ENCODE results near the gene PIEZO2.

PIEZO2 gene

GRCh38 chr18:10748641-10749040, 400.7 kb downstream of the PIEZO2 start:
- Histone ChIP-seq H4K20me1 (ENCODE audit: insufficient read depth, low read length, poor library complexity, severe bottlenecking) (no peaks in the 10 kb centered on the region), H3K4me3 (ENCODE audit: low read length, poor library complexity, severe bottlenecking) (no peak overlapping the region), H3K4me1 (ENCODE audit: insufficient read depth, low read length, poor library complexity, severe bottlenecking) (no peaks in the 10 kb centered on the region), H3K9me2 (replicated peaks; ENCODE audit: low read depth, low read length) (no peaks in the 10 kb centered on the region), H3K9me3 (ENCODE audit: insufficient read depth, low read depth, low read length) (no peaks in the 10 kb centered on the region), H3K27me3 (ENCODE audit: insufficient read depth, low read length, poor library complexity, severe bottlenecking) (no peaks in the 10 kb centered on the region), H3K4me2 (ENCODE audit: low read depth, low read length, poor library complexity, severe bottlenecking) (no peak overlapping the region), H3K9ac (ENCODE audit: low read depth, low read length, poor library complexity, severe bottlenecking) (no peak overlapping the region), H3K36me3 (ENCODE audit: insufficient read depth, low read length) (no peaks in the 10 kb centered on the region), H3F3A (ENCODE audit: low read depth) (no peaks in the 10 kb centered on the region), H3K79me2 (ENCODE audit: insufficient read depth, low read length) (no peaks in the 10 kb centered on the region), H2AFZ (ENCODE audit: low read length) (no peak overlapping the region)
- TF ChIP-seq CTCF (conservative IDR thresholded peaks at IDR 0.05; ENCODE audit: low read length): no peak
- no peak for TF ChIP-seq EZH2phosphoT487 (IDR thresholded peaks at IDR 0.05; ENCODE audit: borderline replicate concordance)

- H3K4me2 ChIP-seq (ENCODE audit: low read depth, low read length, poor library complexity, severe bottlenecking): no peak overlapping the region
- no peak for TF ChIP-seq EZH2phosphoT487 (IDR thresholded peaks at IDR 0.05; ENCODE audit: borderline replicate concordance)
- no peaks in the 10 kb centered on the region for H3K9me3 ChIP-seq (ENCODE audit: insufficient read depth, low read depth, low read length)
- no peak overlapping the region for H3K4me3 ChIP-seq (ENCODE audit: low read length, poor library complexity, severe bottlenecking)
- H3K9ac ChIP-seq (ENCODE audit: low read depth, low read length, poor library complexity, severe bottlenecking): no peak overlapping the region
- H3K9me2 ChIP-seq (replicated peaks; ENCODE audit: low read depth, low read length): no peaks in the 10 kb centered on the region
- no peak overlapping the region for H2AFZ ChIP-seq (ENCODE audit: low read length)
- no peaks in the 10 kb centered on the region for H4K20me1 ChIP-seq (ENCODE audit: insufficient read depth, low read length, poor library complexity, severe bottlenecking)
- H3K36me3 ChIP-seq (ENCODE audit: insufficient read depth, low read length): no peaks in the 10 kb centered on the region
- no peaks in the 10 kb centered on the region for H3K4me1 ChIP-seq (ENCODE audit: insufficient read depth, low read length, poor library complexity, severe bottlenecking)
- H3F3A ChIP-seq (ENCODE audit: low read depth): no peaks in the 10 kb centered on the region
- no peaks in the 10 kb centered on the region for H3K79me2 ChIP-seq (ENCODE audit: insufficient read depth, low read length)
- H3K27me3 ChIP-seq (ENCODE audit: insufficient read depth, low read length, poor library complexity, severe bottlenecking): no peaks in the 10 kb centered on the region
These were observed 403.4 kb downstream of the PIEZO2 start for GRCh38 chr18:10745971-10746370.

- no peaks in the 10 kb centered on the region for H3F3A ChIP-seq (ENCODE audit: low read depth)
- H3K9me3 ChIP-seq (ENCODE audit: insufficient read depth, low read depth, low read length): no peaks in the 10 kb centered on the region
- no peaks in the 10 kb centered on the region for H3K9me2 ChIP-seq (replicated peaks; ENCODE audit: low read depth, low read length)
- H3K4me1 ChIP-seq (ENCODE audit: insufficient read depth, low read length, poor library complexity, severe bottlenecking): no peaks in the 10 kb centered on the region
- no peak overlapping the region for H3K4me3 ChIP-seq (ENCODE audit: low read length, poor library complexity, severe bottlenecking)
- no peaks in the 10 kb centered on the region for H3K79me2 ChIP-seq (ENCODE audit: insufficient read depth, low read length)
- H2AFZ ChIP-seq (ENCODE audit: low read length): no peak overlapping the region
- H3K9ac ChIP-seq (ENCODE audit: low read depth, low read length, poor library complexity, severe bottlenecking): no peak overlapping the region
- no peaks in the 10 kb centered on the region for H4K20me1 ChIP-seq (ENCODE audit: insufficient read depth, low read length, poor library complexity, severe bottlenecking)
- TF ChIP-seq EZH2phosphoT487 (IDR thresholded peaks at IDR 0.05; ENCODE audit: borderline replicate concordance): no peak
- TF ChIP-seq CTCF (conservative IDR thresholded peaks at IDR 0.05; ENCODE audit: low read length): no peak
- no peaks in the 10 kb centered on the region for H3K36me3 ChIP-seq (ENCODE audit: insufficient read depth, low read length)
- no peaks in the 10 kb centered on the region for H3K27me3 ChIP-seq (ENCODE audit: insufficient read depth, low read length, poor library complexity, severe bottlenecking)
- no peak overlapping the region for H3K4me2 ChIP-seq (ENCODE audit: low read depth, low read length, poor library complexity, severe bottlenecking)
These were observed 404.1 kb downstream of the PIEZO2 start for GRCh38 chr18:10745219-10745618.

- H3K36me3 ChIP-seq (ENCODE audit: insufficient read depth, low read length): no peaks in the 10 kb centered on the region
- H3K4me2 ChIP-seq (ENCODE audit: low read depth, low read length, poor library complexity, severe bottlenecking): no peak overlapping the region
- no peaks in the 10 kb centered on the region for H3F3A ChIP-seq (ENCODE audit: low read depth)
- no peaks in the 10 kb centered on the region for H4K20me1 ChIP-seq (ENCODE audit: insufficient read depth, low read length, poor library complexity, severe bottlenecking)
- H3K9me3 ChIP-seq (ENCODE audit: insufficient read depth, low read depth, low read length): no peaks in the 10 kb centered on the region
- no peaks in the 10 kb centered on the region for H3K9me2 ChIP-seq (replicated peaks; ENCODE audit: low read depth, low read length)
- no peak overlapping the region for H3K4me3 ChIP-seq (ENCODE audit: low read length, poor library complexity, severe bottlenecking)
- no peaks in the 10 kb centered on the region for H3K27me3 ChIP-seq (ENCODE audit: insufficient read depth, low read length, poor library complexity, severe bottlenecking)
- no peak overlapping the region for H3K9ac ChIP-seq (ENCODE audit: low read depth, low read length, poor library complexity, severe bottlenecking)
- no peaks in the 10 kb centered on the region for H3K4me1 ChIP-seq (ENCODE audit: insufficient read depth, low read length, poor library complexity, severe bottlenecking)
- H3K79me2 ChIP-seq (ENCODE audit: insufficient read depth, low read length): no peaks in the 10 kb centered on the region
- TF ChIP-seq EZH2phosphoT487 (IDR thresholded peaks at IDR 0.05; ENCODE audit: borderline replicate concordance): no peak
- TF ChIP-seq CTCF (conservative IDR thresholded peaks at IDR 0.05; ENCODE audit: low read length): no peak
- no peak overlapping the region for H2AFZ ChIP-seq (ENCODE audit: low read length)
These were observed 405.6 kb downstream of the PIEZO2 start for GRCh38 chr18:10743766-10744165.
